Activated CD8-positive, alpha-beta memory T cell treated with anti-CD3 and anti-CD28 coated beads for 24 hours (primary cell): ENCODE measurements around the gene LRP8.

Experiments
- DNase-seq: peaks from one replicate; pipeline ENCODE4 v3.0.0-alpha.2; 2020

The LRP8 gene

GRCh38 chr1:53321776-53322602 is 5.9 kb downstream of the LRP8 start:
- no peak for DNase-seq

- DNase-seq: no peak
Measured at GRCh38 chr1:53321366-53321765, 6.5 kb downstream of the LRP8 start.

DNA sequence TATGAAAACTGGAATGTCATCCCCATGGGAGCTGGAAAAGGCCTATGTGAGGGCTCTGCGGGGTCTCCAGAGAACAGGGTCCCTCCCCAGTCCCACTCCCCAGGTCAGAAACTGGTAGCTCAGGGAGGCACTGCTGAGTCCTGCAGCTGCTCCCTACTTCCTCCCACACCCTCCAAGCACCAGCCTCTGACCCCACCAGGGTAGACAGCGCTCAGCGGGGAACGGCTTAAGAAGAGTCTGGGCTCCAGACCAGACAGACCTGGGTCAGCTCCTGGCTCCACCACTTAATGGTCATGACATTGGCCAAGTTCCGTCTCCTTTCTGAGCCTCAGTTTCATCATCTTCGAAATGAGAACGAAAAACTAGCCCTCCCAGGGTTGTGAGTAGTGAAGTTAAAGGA is 7.2 kb downstream of the LRP8 start:
- DNase-seq: no peak

GRCh38 chr1:53319296-53320101 is 8.4 kb downstream of the LRP8 start:
- DNase-seq: no peak

DNA sequence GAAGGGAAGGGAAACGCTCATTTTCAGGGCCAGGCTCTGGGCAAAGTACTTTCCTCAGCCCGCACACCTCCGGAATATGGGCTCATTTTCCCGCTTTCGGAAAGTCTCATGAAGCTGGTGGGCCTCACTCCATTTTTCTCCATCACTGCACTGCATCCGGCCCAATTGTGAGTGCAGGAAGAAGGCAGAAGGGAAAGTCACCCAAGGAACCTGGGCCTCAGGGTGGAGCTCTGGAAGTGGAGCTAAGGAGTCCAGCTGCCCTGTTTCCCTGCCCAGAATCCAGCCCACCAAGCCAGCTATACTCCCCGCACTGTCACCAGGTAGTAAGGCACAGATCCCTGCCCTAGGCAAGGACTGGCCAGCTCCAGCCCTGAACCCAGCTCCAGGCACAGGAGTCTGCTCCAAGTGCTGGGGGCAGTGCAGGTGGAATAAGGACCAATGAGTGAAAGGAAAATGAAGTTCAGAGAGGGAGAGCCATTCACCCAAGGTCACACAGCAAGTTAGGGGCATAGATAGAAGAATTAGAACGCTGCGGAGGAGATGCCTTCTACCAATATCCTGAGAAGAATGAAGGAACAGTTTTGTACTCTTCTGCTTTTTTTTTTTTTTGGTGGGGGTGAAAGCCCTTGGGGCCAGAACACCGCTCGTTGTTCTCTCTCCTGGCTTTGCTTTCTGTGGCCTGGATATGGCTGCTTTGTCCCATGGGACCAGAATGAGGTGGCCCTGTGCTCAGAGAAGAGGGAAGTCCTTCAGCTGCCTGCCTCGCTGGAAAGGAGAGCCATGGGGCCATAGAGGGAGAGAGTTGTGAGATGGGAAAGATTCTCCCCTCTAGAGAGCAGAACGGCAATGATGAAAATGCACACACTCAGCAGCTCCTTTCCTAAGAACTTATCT is 10.0 kb downstream of the LRP8 start:
- no peak for DNase-seq

- no peak for DNase-seq
Measured at GRCh38 chr1:53316766-53317581, 10.9 kb downstream of the LRP8 start.

- no peak for DNase-seq
Measured at GRCh38 chr1:53316424-53316765, 11.5 kb downstream of the LRP8 start.

GRCh38 chr1:53315456-53316423 is 12.1 kb downstream of the LRP8 start:
- DNase-seq: no peak

DNA sequence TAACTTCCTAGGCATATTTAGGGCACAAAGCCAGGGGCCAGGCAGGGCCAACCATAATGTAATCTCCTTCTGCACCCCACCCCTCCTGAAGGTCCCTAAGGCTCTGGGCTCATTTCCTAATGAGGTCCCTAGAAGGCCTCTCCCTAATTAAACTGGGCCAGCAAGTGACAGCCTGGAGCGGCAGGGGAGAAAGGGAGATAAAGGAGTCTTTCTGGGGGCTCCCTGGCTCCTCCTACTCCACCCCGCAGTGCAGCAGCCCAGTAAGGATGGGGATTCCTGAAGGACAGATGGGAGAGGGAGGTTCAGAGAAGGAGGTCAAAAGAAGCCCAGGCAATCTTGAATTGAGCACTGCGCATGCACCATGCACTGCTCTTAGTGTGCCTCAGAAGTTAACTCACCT is 12.8 kb downstream of the LRP8 start:
- DNase-seq: no peak

- DNase-seq: no peak
Measured at GRCh38 chr1:53314606-53315005, 13.3 kb downstream of the LRP8 start.

DNA sequence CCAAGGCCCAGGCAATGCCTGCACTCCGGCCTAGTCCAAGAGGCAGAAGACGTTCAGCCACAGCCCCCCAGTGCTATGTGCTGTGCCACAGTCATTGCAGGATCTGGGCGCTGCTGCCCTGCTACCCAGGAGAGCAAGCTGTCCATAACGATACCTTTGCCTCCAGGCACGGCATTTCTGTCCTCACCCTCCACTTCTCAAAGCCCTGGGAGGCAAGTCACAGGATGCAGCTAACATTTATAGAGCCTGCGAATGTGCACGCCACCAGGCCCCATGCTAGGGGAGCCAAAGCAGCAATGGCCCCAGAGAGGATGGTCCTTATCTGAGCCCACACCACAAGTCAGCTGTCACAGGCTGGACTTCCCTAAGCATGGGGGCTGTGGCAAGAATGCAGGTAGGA is 13.8 kb downstream of the LRP8 start:
- DNase-seq: no peak

DNA sequence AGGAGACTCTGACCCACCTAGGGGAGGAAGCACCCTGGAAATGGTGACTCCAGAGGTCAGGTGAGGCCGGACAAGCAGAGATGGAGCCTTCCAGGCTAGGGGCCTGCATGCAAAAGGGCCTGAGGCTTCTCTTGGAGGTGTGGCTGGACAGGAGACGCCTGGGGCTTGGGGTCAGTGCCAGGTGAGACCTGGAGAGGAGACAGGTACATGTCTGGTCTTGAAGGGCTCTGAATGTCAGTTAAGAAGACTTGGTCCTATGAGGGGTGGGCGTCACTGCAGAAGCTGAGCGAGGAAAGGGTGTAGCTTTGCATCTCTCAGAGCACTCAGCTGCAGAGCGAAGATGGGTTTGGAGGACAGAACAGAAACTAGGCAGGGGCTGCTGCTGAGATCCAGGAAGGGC is 14.3 kb downstream of the LRP8 start:
- DNase-seq: no peak

DNA sequence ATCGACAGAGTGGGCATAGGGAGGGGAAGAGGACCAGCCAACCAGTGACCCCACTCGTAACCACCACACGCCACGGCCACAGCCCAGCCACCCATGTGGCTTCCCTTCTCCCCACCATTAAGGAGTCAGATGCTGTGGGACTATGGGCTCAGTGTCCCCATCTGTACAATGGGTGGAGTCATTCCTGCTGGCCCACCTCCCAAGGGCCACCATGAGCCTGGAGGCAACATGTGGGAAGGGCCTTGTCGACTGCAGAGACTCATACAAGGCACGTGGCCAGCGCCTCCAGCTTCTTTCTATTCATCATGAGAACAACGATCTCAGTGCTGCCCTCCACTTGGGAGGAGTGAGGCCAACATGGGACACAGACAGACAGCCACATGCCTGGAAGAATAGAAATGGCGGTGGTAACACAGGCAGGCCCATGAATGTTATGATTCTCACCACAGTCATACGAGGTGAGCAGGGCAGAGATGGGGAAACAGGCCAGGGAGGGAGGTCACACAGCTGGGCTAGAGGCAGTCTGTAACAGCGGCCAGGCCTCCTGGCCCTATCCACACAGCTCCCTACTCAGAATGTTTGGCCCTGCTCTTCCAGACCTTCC is 16.1 kb downstream of the LRP8 start:
- no peak for DNase-seq

DNA sequence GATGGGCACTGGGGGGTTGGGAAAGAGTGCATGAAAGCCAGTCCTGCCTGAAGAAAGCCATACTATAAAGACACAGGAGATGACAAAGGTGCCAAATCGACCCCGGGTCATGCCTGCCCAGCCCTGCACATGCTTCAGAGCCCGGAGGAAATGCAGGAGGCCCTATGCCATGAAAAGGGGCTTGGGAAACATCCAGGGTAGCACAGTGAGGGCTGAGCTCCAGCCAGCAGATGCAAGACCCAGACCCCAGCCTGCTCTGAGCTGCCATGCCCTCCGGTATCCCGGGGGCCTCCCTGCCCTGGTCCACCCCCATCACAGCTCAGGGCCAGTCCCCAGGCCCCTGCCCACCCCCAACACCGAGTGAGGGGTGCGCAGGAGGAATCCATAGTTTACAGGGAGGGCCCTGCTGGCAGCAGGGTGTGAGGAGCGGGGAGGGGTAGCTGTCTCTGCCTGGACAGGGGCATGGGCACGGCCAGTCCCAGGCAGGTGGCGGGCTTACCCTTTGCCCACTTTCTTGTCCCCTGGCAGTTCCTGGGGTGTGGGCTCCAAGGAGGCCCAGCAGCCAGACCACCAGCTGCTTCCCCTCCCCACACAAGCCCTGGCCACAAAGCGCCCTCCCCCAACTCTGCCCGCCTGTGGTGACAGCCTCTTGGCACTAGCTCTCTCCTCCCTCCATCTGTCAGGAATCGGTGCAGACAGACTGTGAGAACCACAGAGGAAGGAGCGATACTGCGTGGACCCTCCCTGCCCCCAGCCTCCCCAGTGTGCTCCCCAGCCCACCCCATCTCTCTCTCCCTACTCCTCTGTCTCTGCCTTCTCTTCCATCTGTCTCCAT is 16.8 kb downstream of the LRP8 start:
- no peak for DNase-seq

DNA sequence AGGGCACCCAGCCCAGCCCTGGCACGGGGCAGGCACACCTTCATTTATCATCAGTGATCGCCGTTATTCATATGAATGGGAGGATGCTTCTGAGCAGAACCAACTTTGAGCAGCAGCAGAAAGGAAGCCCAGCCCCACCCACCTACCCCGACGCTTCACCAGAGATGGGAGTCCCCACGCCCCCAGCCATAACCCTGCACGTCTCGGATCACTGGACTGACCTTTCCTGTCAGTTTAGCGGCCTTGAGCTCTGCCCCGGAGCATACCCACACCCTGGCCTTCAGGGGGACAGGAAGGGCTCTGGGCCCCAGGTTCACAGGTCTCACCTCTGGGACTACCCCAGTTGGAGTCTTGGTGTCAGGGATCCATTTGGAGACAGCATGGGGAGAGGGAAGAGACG is 18.1 kb downstream of the LRP8 start:
- DNase-seq: no peak

- DNase-seq: no peak
Measured at GRCh38 chr1:53308506-53308905, 19.4 kb downstream of the LRP8 start.

DNA sequence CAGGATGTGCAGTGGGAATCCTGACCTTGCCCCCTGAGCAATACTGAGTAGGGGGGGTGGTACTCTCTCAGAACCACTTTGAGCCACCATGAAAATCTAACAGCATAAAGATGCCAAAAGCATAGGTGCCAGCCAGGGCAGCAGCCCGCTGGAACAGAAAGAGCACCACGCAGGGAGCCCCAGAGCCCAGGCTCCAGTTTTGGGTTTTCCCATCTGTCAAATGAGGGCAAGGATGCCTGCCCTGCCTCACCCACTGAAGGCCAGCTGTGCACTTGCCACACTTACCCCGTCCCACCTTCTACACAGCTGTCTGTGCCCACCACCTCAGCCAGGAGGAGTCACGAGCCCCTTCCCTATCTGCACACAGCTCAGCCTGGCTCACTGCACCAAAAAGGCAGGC is 20.8 kb downstream of the LRP8 start:
- DNase-seq: no peak

- DNase-seq: no peak
Measured at GRCh38 chr1:53306168-53306567, 21.7 kb downstream of the LRP8 start.

- no peak for DNase-seq
Measured at GRCh38 chr1:53305650-53306049, 22.2 kb downstream of the LRP8 start.

GRCh38 chr1:53304527-53304926 is 23.3 kb downstream of the LRP8 start:
- no peak for DNase-seq
